Endothelial cell of umbilical vein (primary cell): ENCODE measurements around the gene ADAM10.

ENCODE experiments used
- CTCF ChIP-seq, 2 donors: IDR thresholded peaks; 1 replicate in 1 of 2; 2 replicates in 1 of 2; pipeline ENCODE4 v1.5.1; 2011; ENCODE audit warnings: low read length in 2 of 2, mild to moderate bottlenecking in 2 of 2, moderate library complexity in 2 of 2, control low read depth in 1 of 2, inconsistent platforms in 1 of 2, low read depth in 1 of 2; ENCODE audit not compliant: insufficient read depth in 1 of 2; ENCODE audit errors: extremely low read depth in 1 of 2
- JUN ChIP-seq: IDR thresholded peaks from 2 replicates; pipeline ENCODE4 v1.6.1; 2011; ENCODE audit warnings: borderline replicate concordance, low read depth; ENCODE audit not compliant: insufficient read length, insufficient read depth

GRCh38 chr15:58650102-58650501 is 99.4 kb downstream of the ADAM10 start:
- TF ChIP-seq JUN (no peak), CTCF (IDR thresholded peaks at IDR 0.05; ENCODE audit: extremely low read depth in 1 of 2, insufficient read depth in 1 of 2, low read depth in 1 of 2, low read length in 2 of 2) (no peak)
